Immature natural killer cell (primary cell): Measurements from ENCODE around the gene FHAD1. TPM values are rescaled to one million over a fixed set of nuclear protein-coding genes. Genes with fewer than 3 reads are reported as not detected.

ENCODE experiments used
- DNase-seq, 3 donors: peaks; one replicate each; pipeline ENCODE4 v3.0.0; 2022; ENCODE audit warnings: mixed read lengths in 1 of 3
- H3K27ac Mint-ChIP-seq, 6 donors: one replicate each; pipeline ENCODE4 v1.8.0; 2020; ENCODE audit warnings: mixed read lengths in 6 of 6, mild to moderate bottlenecking in 5 of 6, inconsistent platforms in 4 of 6, moderate library complexity in 3 of 6
- H3K27me3 Mint-ChIP-seq, 3 donors: one replicate each; pipeline ENCODE4 v1.8.0; 2020 to 2021; ENCODE audit warnings: low read depth in 3 of 3, mild to moderate bottlenecking in 3 of 3, mixed read lengths in 3 of 3, moderate library complexity in 3 of 3, inconsistent platforms in 1 of 3
- H3K36me3 Mint-ChIP-seq, 3 donors: one replicate each; pipeline ENCODE4 v1.8.0; 2020; ENCODE audit warnings: mixed read lengths in 3 of 3, inconsistent platforms in 2 of 3, mild to moderate bottlenecking in 2 of 3
- H3K4me1 Mint-ChIP-seq, 2 donors: one replicate each; pipeline ENCODE4 v1.8.0; 2020; ENCODE audit warnings: inconsistent platforms in 2 of 2, mild to moderate bottlenecking in 2 of 2, mixed read lengths in 2 of 2, moderate library complexity in 1 of 2
- H3K4me3 Mint-ChIP-seq, 5 donors: one replicate each; pipeline ENCODE4 v1.8.0; 2020; ENCODE audit warnings: mild to moderate bottlenecking in 5 of 5, mixed read lengths in 5 of 5, inconsistent platforms in 3 of 5, moderate library complexity in 3 of 5
- H3K9me3 Mint-ChIP-seq, 6 donors: one replicate each; pipeline ENCODE4 v1.8.0; 2020; ENCODE audit warnings: mild to moderate bottlenecking in 6 of 6, mixed read lengths in 6 of 6, inconsistent platforms in 4 of 6, moderate library complexity in 3 of 6
- polyA plus RNA-seq, 3 donors: library from polyadenylated mRNA; unstranded; fragments of 300-500 nt; fragmentation: Illumina TruSeq; gene quantifications; one replicate each; pipeline ENCODE4 v1.2.3, GENCODE V29; 2021

The FHAD1 gene
- polyA plus RNA-seq, 3 donors from 2014 or later, result 0.28 TPM; not detected in 2

GRCh38 chr1:15353839-15354579, 107.0 kb downstream of the FHAD1 start:
- H3K27me3 Mint-ChIP-seq, result peaks cover 2 to 9% (median 4%) of the 10 kb centered on the region in 3 donors
- peaks cover 35 to 42% of the 10 kb centered on the region in 2 donors for H3K4me1 Mint-ChIP-seq
- no peaks in the 10 kb centered on the region for H3K9me3 Mint-ChIP-seq
- peak overlapping the region in 1 of 5 donors; percentile 10 for H3K4me3 Mint-ChIP-seq
- peak overlapping the region in 2 of 6 donors; percentile 7 to 21 for H3K27ac Mint-ChIP-seq
- peaks cover 2 to 5% (median 4%) of the 10 kb centered on the region in 3 donors for H3K36me3 Mint-ChIP-seq
- DNase-seq, result no peak

GRCh38 chr1:15354580-15354965, 107.5 kb downstream of the FHAD1 start:
- Mint-ChIP-seq H3K27ac (no peak overlapping the region), H3K4me3 (no peak overlapping the region), H3K9me3 (no peaks in the 10 kb centered on the region), H3K27me3 (peaks cover 2 to 9% (median 4%) of the 10 kb centered on the region in 3 donors), H3K36me3 (peaks cover 4 to 5% (median 5%) of the 10 kb centered on the region in 3 donors), H3K4me1 (peaks cover 29 to 37% of the 10 kb centered on the region in 2 donors)
- DNase-seq, result no peak

GRCh38 chr1:15355968-15356625, 109.1 kb downstream of the FHAD1 start:
- DNase-seq, result no peak
- H3K27me3 Mint-ChIP-seq, result peaks cover 2 to 9% (median 4%) of the 10 kb centered on the region in 3 donors
- H3K4me3 Mint-ChIP-seq, result peak overlapping the region in 1 of 5 donors; percentile 57
- peaks cover 5 to 10% (median 8%) of the 10 kb centered on the region in 3 donors for H3K36me3 Mint-ChIP-seq
- H3K27ac Mint-ChIP-seq, result peak overlapping the region in 2 of 6 donors; percentile 31 to 40
- H3K4me1 Mint-ChIP-seq, result peaks cover 26 to 27% of the 10 kb centered on the region in 2 donors
- no peaks in the 10 kb centered on the region for H3K9me3 Mint-ChIP-seq

GRCh38 chr1:15357612-15358207, 110.7 kb downstream of the FHAD1 start:
- Mint-ChIP-seq H3K27ac (peak overlapping the region in 1 of 6 donors; percentile 21), H3K4me1 (peaks cover 18% of the 10 kb centered on the region in 2 donors), H3K4me3 (no peak overlapping the region), H3K9me3 (no peaks in the 10 kb centered on the region), H3K27me3 (peaks cover 0 to 6% (median 0%) of the 10 kb centered on the region in 3 donors), H3K36me3 (peaks cover 5 to 8% (median 6%) of the 10 kb centered on the region in 3 donors)
- DNase-seq, result no peak

GRCh38 chr1:15358565-15359133, 111.6 kb downstream of the FHAD1 start:
- peaks cover 0 to 5% (median 0%) of the 10 kb centered on the region in 3 donors for H3K27me3 Mint-ChIP-seq
- H3K4me1 Mint-ChIP-seq, result peaks cover 12 to 13% of the 10 kb centered on the region in 2 donors
- DNase-seq, result no peak
- H3K36me3 Mint-ChIP-seq, result peaks cover 4 to 8% (median 5%) of the 10 kb centered on the region in 3 donors
- H3K4me3 Mint-ChIP-seq, result no peak overlapping the region
- no peak overlapping the region for H3K27ac Mint-ChIP-seq
- no peaks in the 10 kb centered on the region for H3K9me3 Mint-ChIP-seq

- H3K36me3 Mint-ChIP-seq, result peaks cover 4 to 8% (median 5%) of the 10 kb centered on the region in 3 donors
- H3K4me1 Mint-ChIP-seq, result peaks cover 7 to 12% of the 10 kb centered on the region in 2 donors
- no peak overlapping the region for H3K27ac Mint-ChIP-seq
- no peak for DNase-seq
- H3K9me3 Mint-ChIP-seq, result no peaks in the 10 kb centered on the region
- no peak overlapping the region for H3K4me3 Mint-ChIP-seq
- peaks cover 0 to 4% (median 2%) of the 10 kb centered on the region in 3 donors for H3K27me3 Mint-ChIP-seq
Observed at GRCh38 chr1:15360700-15361099, 113.7 kb downstream of the FHAD1 start.

GRCh38 chr1:15362096-15362736, 115.2 kb downstream of the FHAD1 start:
- Mint-ChIP-seq H3K9me3 (no peaks in the 10 kb centered on the region), H3K4me3 (no peak overlapping the region), H3K27me3 (peaks cover 0 to 4% (median 2%) of the 10 kb centered on the region in 3 donors), H3K4me1 (peaks cover 7 to 12% of the 10 kb centered on the region in 2 donors), H3K27ac (peak overlapping the region in 3 of 6 donors; percentile 4 to 76 (median 56)), H3K36me3 (peaks cover 4 to 8% (median 5%) of the 10 kb centered on the region in 3 donors)
- no peak for DNase-seq

- Mint-ChIP-seq H3K4me1 (peaks cover 7 to 14% of the 10 kb centered on the region in 2 donors), H3K4me3 (no peak overlapping the region), H3K9me3 (no peaks in the 10 kb centered on the region), H3K36me3 (peaks cover 4 to 8% (median 5%) of the 10 kb centered on the region in 3 donors), H3K27ac (peak overlapping the region in 2 of 6 donors; percentile 21 to 62), H3K27me3 (peaks cover 0 to 4% (median 2%) of the 10 kb centered on the region in 3 donors)
- DNase-seq, result no peak
Observed at GRCh38 chr1:15362737-15363128, 115.7 kb downstream of the FHAD1 start.

- Mint-ChIP-seq H3K27me3 (peaks cover 0 to 6% (median 2%) of the 10 kb centered on the region in 3 donors), H3K27ac (peak overlapping the region in 1 of 6 donors; percentile 85), H3K36me3 (peaks cover 4 to 5% (median 4%) of the 10 kb centered on the region in 3 donors), H3K9me3 (no peaks in the 10 kb centered on the region), H3K4me1 (peaks cover 19 to 24% of the 10 kb centered on the region in 2 donors), H3K4me3 (no peak overlapping the region)
- DNase-seq, result peak in 2 of 3 donors; percentile 22 to 34
Observed at GRCh38 chr1:15364740-15365139, 117.7 kb downstream of the FHAD1 start.

- peaks cover 0 to 13% (median 5%) of the 10 kb centered on the region in 3 donors for H3K27me3 Mint-ChIP-seq
- no peaks in the 10 kb centered on the region for H3K9me3 Mint-ChIP-seq
- H3K36me3 Mint-ChIP-seq, result peaks cover 0 to 5% (median 0%) of the 10 kb centered on the region in 3 donors
- no peak overlapping the region for H3K4me3 Mint-ChIP-seq
- H3K4me1 Mint-ChIP-seq, result peaks cover 12 to 15% of the 10 kb centered on the region in 2 donors
- no peak for DNase-seq
- peak overlapping the region in 2 of 6 donors; percentile 7 to 45 for H3K27ac Mint-ChIP-seq
Observed at GRCh38 chr1:15368888-15369287, 121.9 kb downstream of the FHAD1 start.

GRCh38 chr1:15370268-15370667, 123.2 kb downstream of the FHAD1 start:
- peak overlapping the region in 1 of 6 donors; percentile 2 for H3K27ac Mint-ChIP-seq
- peak overlapping the region in 1 of 5 donors; percentile 6 for H3K4me3 Mint-ChIP-seq
- peaks cover 0 to 11% (median 4%) of the 10 kb centered on the region in 3 donors for H3K27me3 Mint-ChIP-seq
- peaks cover 0 to 5% (median 0%) of the 10 kb centered on the region in 3 donors for H3K36me3 Mint-ChIP-seq
- DNase-seq, result no peak
- no peaks in the 10 kb centered on the region for H3K9me3 Mint-ChIP-seq
- peaks cover 12% of the 10 kb centered on the region in 2 donors for H3K4me1 Mint-ChIP-seq

GRCh38 chr1:15370781-15371520, 123.9 kb downstream of the FHAD1 start:
- H3K4me3 Mint-ChIP-seq, result no peak overlapping the region
- peaks cover 0 to 5% (median 0%) of the 10 kb centered on the region in 3 donors for H3K36me3 Mint-ChIP-seq
- DNase-seq, result no peak
- peaks cover 12% of the 10 kb centered on the region in 2 donors for H3K4me1 Mint-ChIP-seq
- no peaks in the 10 kb centered on the region for H3K9me3 Mint-ChIP-seq
- H3K27me3 Mint-ChIP-seq, result peaks cover 0 to 13% (median 4%) of the 10 kb centered on the region in 3 donors
- no peak overlapping the region for H3K27ac Mint-ChIP-seq
